ENCODE measurements around the gene SLC27A1. TPM values are rescaled to one million over a fixed set of nuclear protein-coding genes. Genes with fewer than 3 reads are reported as not detected.
"Not testable (repeated sequence)": the region's sequence is repeated elsewhere in the genome, so short reads cannot be mapped to it uniquely, and the experiment has no call there.

The SLC27A1 gene
- total and polyA plus RNA-seq, 2 experiments from 2014 or later = 20.4 to 30.0 TPM

DNA sequence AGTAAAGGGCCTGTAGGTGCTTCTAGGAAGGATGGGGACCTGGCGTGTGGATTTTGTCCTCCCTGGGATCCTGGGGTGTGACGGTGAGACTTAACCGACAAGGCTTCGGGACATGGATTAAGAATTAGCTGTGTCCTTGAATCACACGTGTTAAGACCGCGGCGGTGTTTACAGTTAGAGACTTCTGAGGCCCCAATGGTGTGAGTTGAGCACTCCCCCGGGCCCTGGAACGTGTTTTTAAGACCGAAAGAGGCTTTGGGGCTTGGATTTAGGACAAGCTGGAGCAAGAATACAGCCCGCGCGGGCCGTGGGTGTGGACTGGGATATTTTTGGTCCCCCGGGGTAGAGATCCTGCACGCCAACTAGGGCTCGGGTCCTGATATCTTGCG is 1.2 kb upstream of the SLC27A1 start:
- in situ Hi-C loops (cut with MboI) = no loop called here
- peak overlapping the region; percentile 77 for H3K27ac ChIP-seq
- WGBS, 2 experiments (ENCODE audit: low coverage in 1 of 2, low lambda C conversion rate in 2 of 2, missing lambda C conversion rate in 2 of 2) = 2 to 3% methylated on average over 19 of the region's 19 CpGs

DNA sequence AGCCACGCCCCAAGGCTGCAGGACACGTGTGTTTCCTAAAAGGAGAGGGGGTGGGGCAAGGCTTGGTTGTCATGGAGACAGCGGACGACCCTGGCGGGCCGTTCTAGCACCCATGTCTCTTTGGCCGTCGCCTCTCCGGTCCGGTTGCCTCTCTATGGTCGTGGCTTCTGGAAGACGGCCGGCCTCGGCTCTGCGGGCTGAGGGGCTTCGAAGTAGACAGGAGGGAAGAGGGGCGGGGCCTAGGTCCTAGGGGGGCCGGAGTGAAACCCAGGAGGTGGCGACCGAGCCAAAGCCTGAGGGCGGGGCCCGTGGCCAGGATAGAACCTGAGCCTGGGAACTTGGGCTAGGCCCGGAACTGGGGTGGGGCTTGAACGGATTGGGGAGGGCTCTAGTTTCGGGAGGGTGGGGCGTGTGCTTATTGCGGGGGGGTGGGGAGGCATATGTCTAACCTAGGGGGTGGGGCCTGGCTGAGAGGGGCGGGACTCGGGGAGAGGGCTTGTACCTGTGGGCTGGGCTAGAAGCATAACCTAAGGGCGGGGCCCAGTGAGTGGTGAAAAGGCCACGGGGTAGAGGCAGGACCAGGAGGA is 750 bp upstream of the SLC27A1 start:
- in situ Hi-C loops (cut with MboI) = no loop called here
- Histone ChIP-seq H3K27ac (peak overlapping the region; percentile 77), H3K4me1 (ENCODE audit: insufficient read depth) (peaks cover 28% of the 10 kb centered on the region), H3F3A (ENCODE audit: insufficient read depth) (0 out of 2 replicates have a peak, but pooled peaks cover 9% of the 10 kb centered on the region), H3K9me2 (ENCODE audit: insufficient read depth) (no peaks in the 10 kb centered on the region), H3K9ac (peak overlapping the region; percentile 79), H3K27me3 (replicated peaks; ENCODE audit: insufficient read depth) (no peaks in the 10 kb centered on the region), H2AFZ (peak overlapping the region; percentile 92), H3K36me3 (ENCODE audit: low read depth) (no peaks in the 10 kb centered on the region), H4K20me1 (ENCODE audit: insufficient read depth) (no peaks in the 10 kb centered on the region), H3K9me3 (ENCODE audit: low read depth) (no peaks in the 10 kb centered on the region), H3K4me3 (peak overlapping the region; percentile 72), H3K79me2 (ENCODE audit: insufficient read depth) (peaks cover 39% of the 10 kb centered on the region), H3K4me2 (ENCODE audit: unreplicated experiment) (peak overlapping the region; percentile 90)
- peak; percentile 99 for DNase-seq
- TF ChIP-seq EZH2 (IDR thresholded peaks at IDR 0.05; ENCODE audit: insufficient read depth, poor library complexity, severe bottlenecking) = no peak
- TF ChIP-seq EZH2phosphoT487 (IDR thresholded peaks at IDR 0.05; ENCODE audit: insufficient read depth, low read depth) = no peak
- WGBS, 2 experiments (ENCODE audit: low coverage in 1 of 2, low lambda C conversion rate in 2 of 2, missing lambda C conversion rate in 2 of 2) = 2 to 4% methylated on average over 22 to 31 of the region's 31 CpGs

More for the DNA sequence above, 1.2 kb upstream of the SLC27A1 start:
- no peak for TF ChIP-seq EZH2 (IDR thresholded peaks at IDR 0.05; ENCODE audit: insufficient read depth, poor library complexity, severe bottlenecking)
- no peak for TF ChIP-seq EZH2phosphoT487 (IDR thresholded peaks at IDR 0.05; ENCODE audit: insufficient read depth, low read depth)
- Histone ChIP-seq H3K4me2 (ENCODE audit: unreplicated experiment) (peak overlapping the region; percentile 90), H3K4me3 (peak overlapping the region; percentile 72), H3K4me1 (ENCODE audit: insufficient read depth) (peaks cover 28% of the 10 kb centered on the region), H3K36me3 (ENCODE audit: low read depth) (no peaks in the 10 kb centered on the region), H2AFZ (peak overlapping the region; percentile 92), H3F3A (ENCODE audit: insufficient read depth) (0 out of 2 replicates have a peak, but pooled peaks cover 9% of the 10 kb centered on the region), H3K9ac (peak overlapping the region; percentile 79), H3K9me3 (ENCODE audit: low read depth) (no peaks in the 10 kb centered on the region), H4K20me1 (ENCODE audit: insufficient read depth) (no peaks in the 10 kb centered on the region), H3K9me2 (ENCODE audit: insufficient read depth) (no peaks in the 10 kb centered on the region), H3K27me3 (replicated peaks; ENCODE audit: insufficient read depth) (no peaks in the 10 kb centered on the region), H3K79me2 (ENCODE audit: insufficient read depth) (peaks cover 34% of the 10 kb centered on the region)
- peak; percentile 77 for DNase-seq

DNA sequence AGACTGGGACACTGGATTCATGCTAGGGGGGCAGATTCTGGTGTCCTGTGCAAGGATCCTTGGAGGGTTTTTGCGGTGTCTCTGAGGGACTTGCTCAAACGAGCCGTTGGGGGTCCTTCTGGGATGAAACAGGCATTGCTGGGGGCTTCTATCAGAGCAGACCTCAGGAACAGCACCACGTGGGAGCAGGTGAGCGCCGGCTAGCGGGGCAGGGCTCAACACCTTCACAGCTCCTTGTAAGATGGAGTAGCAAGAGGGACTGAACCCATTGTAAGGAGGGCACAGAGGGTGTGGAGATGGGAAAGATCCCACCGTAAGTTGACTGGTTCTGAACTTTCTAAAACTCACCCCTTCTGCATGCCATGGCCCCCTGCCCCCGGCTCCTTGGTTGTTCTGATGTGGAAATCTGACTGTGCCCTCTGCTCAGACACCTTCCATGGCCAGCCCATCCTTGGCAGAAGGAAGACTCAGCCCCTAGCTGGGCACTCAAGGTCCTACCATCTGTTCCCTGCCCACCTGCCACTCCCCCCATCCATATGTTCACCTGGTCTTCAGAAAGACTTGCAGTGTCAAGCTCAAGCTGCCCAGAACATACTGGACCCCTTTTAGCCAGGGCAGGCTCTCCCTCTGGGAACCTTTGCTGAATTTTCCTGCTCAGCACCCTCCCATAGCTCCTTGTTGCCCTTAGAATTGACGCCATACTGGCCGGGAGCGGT is 1.2 kb downstream of the SLC27A1 start:
- Histone ChIP-seq H4K20me1 (ENCODE audit: insufficient read depth) (no peaks in the 10 kb centered on the region), H3K4me2 (ENCODE audit: unreplicated experiment) (peak overlapping the region; percentile 96), H3K9me2 (ENCODE audit: insufficient read depth) (no peaks in the 10 kb centered on the region), H3K4me3 (peak overlapping the region; percentile 72), H2AFZ (no peak overlapping the region), H3K36me3 (ENCODE audit: low read depth) (no peaks in the 10 kb centered on the region), H3K4me1 (ENCODE audit: insufficient read depth) (peaks cover 41% of the 10 kb centered on the region), H3K27ac (no peak overlapping the region), H3K9ac (peak overlapping the region; percentile 79), H3K27me3 (replicated peaks; ENCODE audit: insufficient read depth) (no peaks in the 10 kb centered on the region), H3K9me3 (ENCODE audit: low read depth) (no peaks in the 10 kb centered on the region), H3K79me2 (ENCODE audit: insufficient read depth) (peaks cover 59% of the 10 kb centered on the region), H3F3A (ENCODE audit: insufficient read depth) (peaks cover 15% of the 10 kb centered on the region; the same call in 1 of the 2 replicates)
- in situ Hi-C loops (cut with MboI) = no loop called here
- WGBS, 2 experiments (ENCODE audit: low coverage in 1 of 2, low lambda C conversion rate in 2 of 2, missing lambda C conversion rate in 2 of 2) = 36 to 37% methylated on average over 12 of the region's 12 CpGs
- no peak for TF ChIP-seq EZH2phosphoT487 (IDR thresholded peaks at IDR 0.05; ENCODE audit: insufficient read depth, low read depth)
- TF ChIP-seq EZH2 (IDR thresholded peaks at IDR 0.05; ENCODE audit: insufficient read depth, poor library complexity, severe bottlenecking) = no peak
- DNase-seq = no peak

DNA sequence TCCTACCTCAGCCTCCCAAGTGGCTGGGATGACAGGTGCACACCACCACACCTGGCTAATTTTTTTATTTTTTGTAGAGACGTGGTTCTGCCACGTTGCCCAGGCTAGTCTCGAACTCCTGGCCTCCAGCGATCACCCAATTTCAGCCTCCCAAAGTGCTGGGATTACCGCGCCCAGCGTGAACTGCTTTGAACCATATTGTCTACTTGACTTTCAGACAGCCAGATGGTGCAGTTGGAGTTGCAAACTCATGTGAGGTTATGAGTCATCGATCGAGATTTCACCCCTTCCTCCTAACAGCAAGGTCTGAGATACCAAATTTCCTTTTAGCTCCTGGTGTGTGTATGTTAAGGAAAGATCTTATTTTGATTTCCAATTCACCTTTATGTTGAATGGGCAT is 2.7 kb downstream of the SLC27A1 start:
- H3K4me1 ChIP-seq (ENCODE audit: insufficient read depth) = peaks cover 50% of the 10 kb centered on the region
- DNase-seq = peak; percentile 88
- H3F3A ChIP-seq (ENCODE audit: insufficient read depth) = peaks cover 16% of the 10 kb centered on the region; the same call in 1 of the 2 replicates
- no peaks in the 10 kb centered on the region for H3K9me2 ChIP-seq (ENCODE audit: insufficient read depth)
- peaks cover 69% of the 10 kb centered on the region for H3K79me2 ChIP-seq (ENCODE audit: insufficient read depth)
- no peaks in the 10 kb centered on the region for H3K27me3 ChIP-seq (replicated peaks; ENCODE audit: insufficient read depth)
- H3K27ac ChIP-seq = peak overlapping the region; percentile 51
- in situ Hi-C loops (cut with MboI) = no loop called here
- TF ChIP-seq EZH2 (IDR thresholded peaks at IDR 0.05; ENCODE audit: insufficient read depth, poor library complexity, severe bottlenecking) (no peak), EZH2phosphoT487 (IDR thresholded peaks at IDR 0.05; ENCODE audit: insufficient read depth, low read depth) (no peak)
- WGBS, 2 experiments (ENCODE audit: low coverage in 1 of 2, low lambda C conversion rate in 2 of 2, missing lambda C conversion rate in 2 of 2) = 19 to 21% methylated on average over 9 of the region's 9 CpGs
- no peak overlapping the region for H2AFZ ChIP-seq
- H3K4me3 ChIP-seq = no peak overlapping the region
- H3K4me2 ChIP-seq (ENCODE audit: unreplicated experiment) = peak overlapping the region; percentile 52
- H3K36me3 ChIP-seq (ENCODE audit: low read depth) = no peaks in the 10 kb centered on the region
- peak overlapping the region; percentile 23; the same call in 1 of the 2 replicates for H3K9ac ChIP-seq
- no peaks in the 10 kb centered on the region for H4K20me1 ChIP-seq (ENCODE audit: insufficient read depth)
- no peaks in the 10 kb centered on the region for H3K9me3 ChIP-seq (ENCODE audit: low read depth)

DNA sequence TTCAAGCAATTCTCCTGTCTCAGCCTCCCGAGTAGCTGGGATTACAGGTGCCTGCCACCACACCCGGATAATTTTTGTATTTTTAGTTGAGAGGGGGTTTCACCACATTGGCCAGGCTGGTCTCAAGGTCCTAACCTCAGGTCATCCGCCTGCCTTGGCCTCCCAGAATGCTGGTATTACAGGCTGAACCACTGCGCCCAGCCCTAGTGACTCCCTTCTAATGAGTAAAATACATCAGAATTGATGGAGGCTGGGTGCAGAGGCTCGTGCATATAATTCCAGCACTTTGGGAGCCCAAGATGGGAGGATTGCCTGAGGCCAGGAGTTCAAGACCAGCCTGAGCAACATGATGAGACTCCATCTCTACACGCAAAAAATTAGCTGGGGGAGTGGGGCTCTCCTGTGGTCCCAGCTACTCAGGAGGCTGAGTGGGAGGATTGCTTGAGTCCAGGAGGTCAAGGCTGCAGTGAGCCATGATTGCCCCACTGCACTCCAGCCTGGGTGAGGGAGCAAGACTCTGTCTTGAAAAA is 4.8 kb downstream of the SLC27A1 start:
- WGBS, 2 experiments (ENCODE audit: low coverage in 1 of 2, low lambda C conversion rate in 2 of 2, missing lambda C conversion rate in 2 of 2) = 77 to 78% methylated on average over 6 of the region's 6 CpGs
- DNase-seq; H3K9me3 ChIP-seq (ENCODE audit: low read depth); H2AFZ ChIP-seq; H3K36me3 ChIP-seq (ENCODE audit: low read depth); in situ Hi-C loops (cut with MboI); H3K27me3 ChIP-seq (replicated peaks; ENCODE audit: insufficient read depth); H4K20me1 ChIP-seq (ENCODE audit: insufficient read depth); H3K9me2 ChIP-seq (ENCODE audit: insufficient read depth): not testable (repeated sequence)
- Histone ChIP-seq H3K79me2 (ENCODE audit: insufficient read depth) (peaks cover 69% of the 10 kb centered on the region), H3K4me2 (ENCODE audit: unreplicated experiment) (peak overlapping the region; percentile 36), H3K4me1 (ENCODE audit: insufficient read depth) (peaks cover 58% of the 10 kb centered on the region), H3K4me3 (0 out of 2 replicates have a peak overlapping the region, but pooled peaks have one; percentile 4), H3K27ac (peak overlapping the region; percentile 54), H3K9ac (peak overlapping the region; percentile 24), H3F3A (ENCODE audit: insufficient read depth) (peaks cover 35% of the 10 kb centered on the region)

Measured in GM23248 (cell line).